ENCODE results near the gene JPH3.
"Not testable (repeated sequence)": the region's sequence is repeated elsewhere in the genome, so short reads cannot be mapped to it uniquely, and the experiment has no call there.

Gene JPH3

GRCh38 chr16:87712184-87712762 is 110.0 kb downstream of the JPH3 start:
- H3K4me1 ChIP-seq (ENCODE audit: control insufficient read depth in 5 of 5, insufficient read depth in 5 of 5, low read length in 5 of 5) = no peaks in the 10 kb centered on the region
- H3K9me3 ChIP-seq (ENCODE audit: control insufficient read depth in 5 of 5, low read length in 5 of 5) = no peaks in the 10 kb centered on the region
- peaks cover 0 to 92% (median 73%) of the 10 kb centered on the region in 5 donors for H3K36me3 ChIP-seq (ENCODE audit: control insufficient read depth in 5 of 5, insufficient read depth in 5 of 5, low read length in 5 of 5)
- H3K9ac ChIP-seq (ENCODE audit: low read length in 5 of 5) = no peak overlapping the region
- no peaks in the 10 kb centered on the region for H3K27me3 ChIP-seq (ENCODE audit: control insufficient read depth in 5 of 5, insufficient read depth in 4 of 5, low read length in 5 of 5)
- no peak overlapping the region for H3K27ac ChIP-seq (ENCODE audit: low read depth, low read length)
- H3K4me3 ChIP-seq (ENCODE audit: low read depth in 1 of 5, low read length in 5 of 5) = no peak overlapping the region

- no peak overlapping the region for H3K9ac ChIP-seq (ENCODE audit: low read length in 5 of 5)
- no peaks in the 10 kb centered on the region for H3K27me3 ChIP-seq (ENCODE audit: control insufficient read depth in 5 of 5, insufficient read depth in 4 of 5, low read length in 5 of 5)
- H3K36me3 ChIP-seq (ENCODE audit: control insufficient read depth in 5 of 5, insufficient read depth in 5 of 5, low read length in 5 of 5) = peaks cover 3 to 85% (median 68%) of the 10 kb centered on the region in 5 donors
- no peak overlapping the region for H3K4me3 ChIP-seq (ENCODE audit: low read depth in 1 of 5, low read length in 5 of 5)
- H3K27ac ChIP-seq (ENCODE audit: low read depth, low read length) = no peak overlapping the region
- H3K4me1 ChIP-seq (ENCODE audit: control insufficient read depth in 5 of 5, insufficient read depth in 5 of 5, low read length in 5 of 5) = no peaks in the 10 kb centered on the region
- no peaks in the 10 kb centered on the region for H3K9me3 ChIP-seq (ENCODE audit: control insufficient read depth in 5 of 5, low read length in 5 of 5)
Measured at GRCh38 chr16:87713451-87714229, 111.3 kb downstream of the JPH3 start.

- Histone ChIP-seq H3K9me3 (ENCODE audit: control insufficient read depth in 5 of 5, low read length in 5 of 5) (no peaks in the 10 kb centered on the region), H3K27ac (ENCODE audit: low read depth, low read length) (no peak overlapping the region), H3K9ac (ENCODE audit: low read length in 5 of 5) (no peak overlapping the region), H3K4me1 (ENCODE audit: control insufficient read depth in 5 of 5, insufficient read depth in 5 of 5, low read length in 5 of 5) (no peaks in the 10 kb centered on the region), H3K27me3 (ENCODE audit: control insufficient read depth in 5 of 5, insufficient read depth in 4 of 5, low read length in 5 of 5) (no peaks in the 10 kb centered on the region), H3K36me3 (ENCODE audit: control insufficient read depth in 5 of 5, insufficient read depth in 5 of 5, low read length in 5 of 5) (peaks cover 3 to 75% (median 54%) of the 10 kb centered on the region in 5 donors), H3K4me3 (ENCODE audit: low read depth in 1 of 5, low read length in 5 of 5) (no peak overlapping the region)
Measured at GRCh38 chr16:87715231-87715630, 112.9 kb downstream of the JPH3 start.

- no peak overlapping the region for H3K4me3 ChIP-seq (ENCODE audit: low read depth in 1 of 5, low read length in 5 of 5)
- no peak overlapping the region for H3K9ac ChIP-seq (ENCODE audit: low read length in 5 of 5)
- H3K36me3 ChIP-seq (ENCODE audit: control insufficient read depth in 5 of 5, insufficient read depth in 5 of 5, low read length in 5 of 5) = peaks cover 3 to 75% (median 51%) of the 10 kb centered on the region in 5 donors
- no peaks in the 10 kb centered on the region for H3K27me3 ChIP-seq (ENCODE audit: control insufficient read depth in 5 of 5, insufficient read depth in 4 of 5, low read length in 5 of 5)
- no peaks in the 10 kb centered on the region for H3K4me1 ChIP-seq (ENCODE audit: control insufficient read depth in 5 of 5, insufficient read depth in 5 of 5, low read length in 5 of 5)
- no peaks in the 10 kb centered on the region for H3K9me3 ChIP-seq (ENCODE audit: control insufficient read depth in 5 of 5, low read length in 5 of 5)
- no peak overlapping the region for H3K27ac ChIP-seq (ENCODE audit: low read depth, low read length)
Measured at GRCh38 chr16:87715658-87716057, 113.3 kb downstream of the JPH3 start.

GRCh38 chr16:87718831-87719230 is 116.5 kb downstream of the JPH3 start:
- not testable (repeated sequence) for H3K9me3 ChIP-seq (ENCODE audit: control insufficient read depth in 5 of 5, low read length in 5 of 5); H3K27me3 ChIP-seq (ENCODE audit: control insufficient read depth in 5 of 5, insufficient read depth in 4 of 5, low read length in 5 of 5); H3K27ac ChIP-seq (ENCODE audit: low read depth, low read length); H3K4me1 ChIP-seq (ENCODE audit: control insufficient read depth in 5 of 5, insufficient read depth in 5 of 5, low read length in 5 of 5); H3K9ac ChIP-seq (ENCODE audit: low read length in 5 of 5); H3K4me3 ChIP-seq (ENCODE audit: low read depth in 1 of 5, low read length in 5 of 5)
- H3K36me3 ChIP-seq (ENCODE audit: control insufficient read depth in 5 of 5, insufficient read depth in 5 of 5, low read length in 5 of 5) = peaks cover 3 to 69% (median 56%) of the 10 kb centered on the region in 5 donors

- Histone ChIP-seq H3K9me3 (ENCODE audit: control insufficient read depth in 5 of 5, low read length in 5 of 5) (no peaks in the 10 kb centered on the region), H3K9ac (ENCODE audit: low read length in 5 of 5) (no peak overlapping the region), H3K27ac (ENCODE audit: low read depth, low read length) (no peak overlapping the region), H3K4me3 (ENCODE audit: low read depth in 1 of 5, low read length in 5 of 5) (no peak overlapping the region), H3K27me3 (ENCODE audit: control insufficient read depth in 5 of 5, insufficient read depth in 4 of 5, low read length in 5 of 5) (no peaks in the 10 kb centered on the region), H3K36me3 (ENCODE audit: control insufficient read depth in 5 of 5, insufficient read depth in 5 of 5, low read length in 5 of 5) (peaks cover 3 to 57% (median 41%) of the 10 kb centered on the region in 5 donors), H3K4me1 (ENCODE audit: control insufficient read depth in 5 of 5, insufficient read depth in 5 of 5, low read length in 5 of 5) (peaks cover 0 to 5% (median 3%) of the 10 kb centered on the region in 5 donors)
Measured at GRCh38 chr16:87720446-87720845, 118.1 kb downstream of the JPH3 start.

GRCh38 chr16:87721622-87722585 is 119.6 kb downstream of the JPH3 start:
- Histone ChIP-seq H3K27me3 (ENCODE audit: control insufficient read depth in 5 of 5, insufficient read depth in 4 of 5, low read length in 5 of 5) (no peaks in the 10 kb centered on the region), H3K27ac (ENCODE audit: low read depth, low read length) (no peak overlapping the region), H3K9ac (ENCODE audit: low read length in 5 of 5) (no peak overlapping the region)

GRCh38 chr16:87722590-87723225 is 120.4 kb downstream of the JPH3 start:
- no peak overlapping the region for H3K27ac ChIP-seq (ENCODE audit: low read depth, low read length)

More at GRCh38 chr16:87721622-87722585, 119.6 kb downstream of the JPH3 start:
- no peaks in the 10 kb centered on the region for H3K9me3 ChIP-seq (ENCODE audit: control insufficient read depth in 5 of 5, low read length in 5 of 5)
- no peak overlapping the region for H3K4me3 ChIP-seq (ENCODE audit: low read depth in 1 of 5, low read length in 5 of 5)
- peaks cover 3 to 50% (median 31%) of the 10 kb centered on the region in 5 donors for H3K36me3 ChIP-seq (ENCODE audit: control insufficient read depth in 5 of 5, insufficient read depth in 5 of 5, low read length in 5 of 5)
- peaks cover 0 to 5% (median 3%) of the 10 kb centered on the region in 5 donors for H3K4me1 ChIP-seq (ENCODE audit: control insufficient read depth in 5 of 5, insufficient read depth in 5 of 5, low read length in 5 of 5)

GRCh38 chr16:87723226-87723623 is 120.9 kb downstream of the JPH3 start:
- Histone ChIP-seq H3K9me3 (ENCODE audit: control insufficient read depth in 5 of 5, low read length in 5 of 5) (no peaks in the 10 kb centered on the region), H3K27me3 (ENCODE audit: control insufficient read depth in 5 of 5, insufficient read depth in 4 of 5, low read length in 5 of 5) (no peaks in the 10 kb centered on the region), H3K27ac (ENCODE audit: low read depth, low read length) (no peak overlapping the region), H3K36me3 (ENCODE audit: control insufficient read depth in 5 of 5, insufficient read depth in 5 of 5, low read length in 5 of 5) (peaks cover 0 to 47% (median 29%) of the 10 kb centered on the region in 5 donors), H3K9ac (ENCODE audit: low read length in 5 of 5) (no peak overlapping the region), H3K4me3 (ENCODE audit: low read depth in 1 of 5, low read length in 5 of 5) (no peak overlapping the region), H3K4me1 (ENCODE audit: control insufficient read depth in 5 of 5, insufficient read depth in 5 of 5, low read length in 5 of 5) (peaks cover 0 to 5% (median 3%) of the 10 kb centered on the region in 5 donors)

More at GRCh38 chr16:87722590-87723225, 120.4 kb downstream of the JPH3 start:
- H3K9me3 ChIP-seq (ENCODE audit: control insufficient read depth in 5 of 5, low read length in 5 of 5) = no peaks in the 10 kb centered on the region
- H3K4me1 ChIP-seq (ENCODE audit: control insufficient read depth in 5 of 5, insufficient read depth in 5 of 5, low read length in 5 of 5) = peaks cover 0 to 5% (median 3%) of the 10 kb centered on the region in 5 donors
- no peak overlapping the region for H3K4me3 ChIP-seq (ENCODE audit: low read depth in 1 of 5, low read length in 5 of 5)
- H3K9ac ChIP-seq (ENCODE audit: low read length in 5 of 5) = no peak overlapping the region
- H3K27me3 ChIP-seq (ENCODE audit: control insufficient read depth in 5 of 5, insufficient read depth in 4 of 5, low read length in 5 of 5) = no peaks in the 10 kb centered on the region
- peaks cover 0 to 49% (median 32%) of the 10 kb centered on the region in 5 donors for H3K36me3 ChIP-seq (ENCODE audit: control insufficient read depth in 5 of 5, insufficient read depth in 5 of 5, low read length in 5 of 5)
